SK-N-SH (cell line): Measurements from ENCODE around the gene ECEL1. TPM values are rescaled to one million over a fixed set of nuclear protein-coding genes. Genes with fewer than 3 reads are reported as not detected.

Experiments used
- CTCF ChIA-PET: fragments of 300-600, 350-600 bp; formaldehyde crosslinking; extraction: SDS; loops from one replicate; lab custom pipeline; 2021; lab: Yijun Ruan, JAX
- POLR2A ChIA-PET: fragments of 350-600 bp; sonication (Branson Sonifier 250); formaldehyde crosslinking; extraction: SDS; loops from one replicate; lab custom pipeline; 2020; ENCODE audit warnings: antibody characterized with exemption, inconsistent platforms; lab: Yijun Ruan, JAX
- DNase-seq: peaks from one replicate; pipeline ENCODE4 v3.0.0; 2012
- H2AFZ ChIP-seq: fragments of 200-600 bp; sonication (generic); 2 replicates; pipeline ENCODE4 v1.8.1; 2016; ENCODE audit warnings: antibody characterized with exemption, mild to moderate bottlenecking, low read depth
- H3F3A ChIP-seq: fragments of 200-600 bp; sonication (generic); replicated peaks from 2 replicates; pipeline ENCODE3; 2016; ENCODE audit warnings: antibody characterized with exemption, mild to moderate bottlenecking; ENCODE audit not compliant: insufficient read depth
- H3K27ac ChIP-seq, 2 experiments: fragments of 200-500 bp in 1 of 2; fragments of 200-600 bp in 1 of 2; sonication (Bioruptor generic) in 1 of 2; sonication (generic), shearing (Covaris generic) in 1 of 2; 2 replicates each; pipeline versions ENCODE4 v1.5.1 to v1.6.1; 2014 to 2016; ENCODE audit warnings: low read depth in 2 of 2, inconsistent platforms in 1 of 2, low read length in 1 of 2, mild to moderate bottlenecking in 1 of 2, mixed read lengths in 1 of 2
- H3K27me3 ChIP-seq: fragments of 200-600 bp; sonication (generic), shearing (Covaris generic); 2 replicates; pipeline ENCODE4 v1.6.1; 2016; ENCODE audit warnings: mixed run types; ENCODE audit not compliant: insufficient read depth
- H3K36me3 ChIP-seq, 2 experiments: fragments of 200-500 bp in 1 of 2; fragments of 200-600 bp in 1 of 2; sonication (Bioruptor generic) in 1 of 2; sonication (generic) in 1 of 2; replicated peaks in 1 of 2; 2 replicates each; pipeline versions ENCODE3 to v1.5.1; 2014 to 2016; ENCODE audit warnings: low read length in 1 of 2, mild to moderate bottlenecking in 1 of 2; ENCODE audit not compliant: insufficient read depth in 2 of 2, control insufficient read depth in 1 of 2
- H3K4me1 ChIP-seq, 2 experiments: fragments of 200-500 bp in 1 of 2; fragments of 200-600 bp in 1 of 2; sonication (Bioruptor generic) in 1 of 2; sonication (generic), shearing (Covaris generic) in 1 of 2; 2 replicates each; pipeline versions ENCODE4 v1.5.1 to v1.6.1; 2014 to 2016; ENCODE audit warnings: low read depth in 1 of 2, low read length in 1 of 2, mixed run types in 1 of 2; ENCODE audit not compliant: insufficient read depth in 2 of 2, control insufficient read depth in 1 of 2
- H3K4me2 ChIP-seq: fragments of 200-600 bp; sonication (generic), shearing (Covaris generic); 2 replicates; pipeline ENCODE4 v1.6.1; 2017; ENCODE audit warnings: mixed run types
- H3K4me3 ChIP-seq, 2 experiments: fragments of 200-500 bp in 1 of 2; fragments of 200-600 bp in 1 of 2; sonication (Bioruptor generic) in 1 of 2; sonication (generic), shearing (Covaris generic) in 1 of 2; 2 replicates each; pipeline versions ENCODE4 v1.5.1 to v1.8.1; 2014 to 2016; ENCODE audit warnings: low read depth in 2 of 2, inconsistent platforms in 1 of 2, low read length in 1 of 2, mild to moderate bottlenecking in 1 of 2, mixed read lengths in 1 of 2, moderate library complexity in 1 of 2
- H3K79me2 ChIP-seq: fragments of 200-600 bp; sonication (generic); 2 replicates; pipeline ENCODE4 v1.8.1; 2017; ENCODE audit warnings: mild to moderate bottlenecking; ENCODE audit not compliant: insufficient read depth
- H3K9ac ChIP-seq: fragments of 200-600 bp; sonication (generic); 2 replicates; pipeline ENCODE4 v1.6.1; 2017; ENCODE audit warnings: mixed run types
- H3K9me2 ChIP-seq: fragments of 200-600 bp; sonication (generic); 2 replicates; pipeline ENCODE4 v1.6.1; 2017; ENCODE audit warnings: mixed run types
- H3K9me3 ChIP-seq: fragments of 200-600 bp; sonication (generic); 2 replicates; pipeline ENCODE4 v1.6.1; 2017; ENCODE audit warnings: mixed run types, mild to moderate bottlenecking, moderate library complexity
- H4K20me1 ChIP-seq: fragments of 200-600 bp; sonication (generic); 2 replicates; pipeline ENCODE4 v1.6.1; 2017; ENCODE audit warnings: mild to moderate bottlenecking, mixed run types; ENCODE audit not compliant: insufficient read depth
- FOXM1 ChIP-seq: IDR thresholded peaks from 2 replicates; pipeline ENCODE4 v1.4.0; 2012; ENCODE audit warnings: low read depth, mild to moderate bottlenecking
- NFIC ChIP-seq: IDR thresholded peaks from 2 replicates; pipeline ENCODE4 v1.4.0; 2012; ENCODE audit warnings: borderline replicate concordance
- RAD21 ChIP-seq: IDR thresholded peaks from 2 replicates; pipeline ENCODE4 v1.6.1; 2012; ENCODE audit warnings: mild to moderate bottlenecking, low read length
- TAF1 ChIP-seq: IDR thresholded peaks from 2 replicates; pipeline ENCODE4 v1.6.1; 2012; ENCODE audit warnings: low read depth, mild to moderate bottlenecking, low read length, moderate library complexity, borderline replicate concordance
- WGBS: methylation state at CpG from one replicate; pipeline ENCODE4 v1.1.6; 2017; ENCODE audit warnings: low lambda C conversion rate; 5-methylcytosine and 5-hydroxymethylcytosine counted together
- polyA plus RNA-seq, 3 experiments: library from polyadenylated mRNA; depleted of rRNA; stranded (reverse); fragments of >200 nt; gene quantifications; 2 replicates each; pipeline ENCODE4 v1.2.3, GENCODE V29; 2012
- TF ChIP-seq, protein P1 (sequence below): fragments of 200-600 bp; sonication (generic); IDR thresholded peaks from 2 replicates; pipeline ENCODE4 v1.6.1; 2017; ENCODE audit warnings: antibody characterized with exemption, mild to moderate bottlenecking, moderate library complexity
- TF ChIP-seq, protein P2 (sequence below): IDR thresholded peaks from 2 replicates; pipeline ENCODE4 v1.4.0; 2012; ENCODE audit warnings: low read depth

The ECEL1 gene
- polyA plus RNA-seq, 1 of the 3 experiments (the other 2 are of a cell fraction) = not detected

DNA sequence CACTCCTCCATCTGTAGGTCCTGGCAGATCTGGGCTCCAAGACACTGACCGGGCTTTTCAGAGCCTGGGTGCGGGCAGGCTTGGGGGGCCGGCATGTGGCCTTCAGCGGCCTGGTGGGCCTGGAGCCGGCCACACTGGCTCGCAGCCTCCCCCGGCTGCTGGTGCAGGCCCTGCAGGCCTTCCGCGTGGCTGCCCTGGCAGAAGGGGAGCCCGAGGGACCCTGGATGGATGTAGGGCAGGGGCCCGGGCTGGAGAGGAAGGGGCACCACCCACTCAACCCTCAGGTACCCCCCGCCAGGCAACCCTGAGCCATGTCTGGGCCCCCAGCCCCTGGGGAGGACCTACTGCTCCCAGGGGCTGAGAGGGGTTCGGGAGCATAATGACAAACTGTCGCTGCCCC, 37.6 kb upstream of the ECEL1 start (continued):
- no peak for TF ChIP-seq TAF1

DNA sequence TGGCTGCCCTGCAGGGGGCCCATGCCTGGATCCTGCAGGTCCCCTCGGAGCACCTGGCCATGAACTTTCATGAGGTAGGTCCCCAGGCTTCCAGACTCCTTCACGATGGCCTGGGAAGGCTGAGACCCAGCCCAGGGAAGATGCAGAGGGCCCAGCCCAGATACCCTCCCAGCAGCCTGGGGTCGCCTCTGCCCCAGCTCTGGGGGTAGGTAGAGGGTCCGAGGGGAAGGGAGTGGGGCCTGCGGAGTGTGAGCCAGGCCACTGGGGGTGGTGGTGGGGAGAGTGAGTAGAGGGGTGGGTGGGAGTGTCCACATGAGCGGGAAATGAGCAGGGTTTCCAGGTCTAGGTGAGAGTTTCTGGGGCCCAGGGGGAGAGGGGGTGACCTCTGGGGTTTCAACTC, 37.1 kb upstream of the ECEL1 start:
- Histone ChIP-seq H3K4me2 (no peak overlapping the region), H3K4me1 (peaks cover 0 to 23% of the 10 kb centered on the region in 2 experiments; a peak in 1 of 4 replicates), H3K9me2 (no peaks in the 10 kb centered on the region), H3K4me3 (no peak overlapping the region), H3K27ac (no peak overlapping the region), H3K27me3 (peaks cover 29% of the 10 kb centered on the region), H4K20me1 (no peaks in the 10 kb centered on the region), H3K79me2 (no peaks in the 10 kb centered on the region), H3F3A (no peaks in the 10 kb centered on the region), H3K9me3 (no peaks in the 10 kb centered on the region), H2AFZ (no peak overlapping the region), H3K36me3 (no peaks in the 10 kb centered on the region), H3K9ac (no peak overlapping the region)
- no peak for DNase-seq
- WGBS = 68% methylated on average over 6 of the region's 6 CpGs
- ChIA-PET CTCF (interaction anchor here (0.8 to 9.7 kb wide), 11 partner anchors 9 to 598 kb away, joined by 3 to 196 read pairs (median 6); no protein-coding TSS in a partner anchor), POLR2A (interaction anchor here (1.5 kb wide), 1 partner anchor 26 kb away, joined by 4 read pairs; the partner anchor contains the start of genes EIF4E2 and TIGD1)
- no peak for TF ChIP-seq FOXM1

DNA sequence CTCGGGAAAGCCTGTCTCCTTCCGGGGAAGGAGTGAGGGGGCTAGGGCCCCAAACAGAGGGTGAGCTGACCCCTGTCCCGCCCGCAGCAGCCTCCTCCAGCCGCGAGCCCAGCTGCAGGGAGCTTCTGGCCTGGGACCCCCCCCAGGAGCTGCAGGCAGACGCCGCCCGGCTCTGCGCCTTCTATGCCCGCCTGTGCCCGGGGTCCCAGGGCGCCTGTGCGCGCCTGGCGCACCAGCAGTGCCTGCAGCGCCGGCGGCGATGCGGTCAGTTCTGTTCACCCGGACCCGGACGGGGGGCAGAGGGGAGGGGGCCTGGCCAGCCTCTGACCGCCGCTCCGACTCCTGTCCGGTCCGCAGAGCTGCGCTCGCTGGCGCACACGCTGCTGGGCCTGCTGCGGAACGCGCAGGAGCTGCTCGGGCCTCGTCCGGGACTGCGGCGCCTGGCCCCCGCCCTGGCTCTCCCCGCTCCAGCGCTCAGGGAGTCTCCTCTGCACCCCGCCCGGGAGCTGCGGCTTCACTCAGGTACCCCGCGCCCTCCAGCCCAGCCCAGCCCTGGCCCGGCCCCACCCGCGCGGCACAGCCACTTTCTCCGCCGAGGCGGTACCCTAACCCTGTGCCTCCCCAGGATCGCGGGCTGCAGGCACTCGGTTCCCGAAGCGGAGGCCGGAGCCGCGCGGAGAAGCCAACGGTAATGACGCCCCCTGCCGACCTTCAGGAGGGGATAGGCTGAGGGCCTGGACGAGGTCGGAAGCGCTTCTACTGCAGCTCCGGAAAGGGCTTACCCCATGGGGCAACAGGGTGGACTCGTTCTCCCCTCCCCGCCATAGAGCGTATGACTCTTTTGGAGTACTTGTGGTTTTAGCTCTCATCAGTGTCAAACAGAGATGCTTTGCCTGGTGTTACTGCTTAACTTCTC, 36.3 kb upstream of the ECEL1 start:
- H3K27ac ChIP-seq = no peak overlapping the region
- peaks cover 29% of the 10 kb centered on the region for H3K27me3 ChIP-seq
- ChIA-PET POLR2A (interaction anchor here (1.5 kb wide), 1 partner anchor 26 kb away, joined by 4 read pairs; the partner anchor contains the start of genes EIF4E2 and TIGD1), CTCF (interaction anchor here (0.7 to 9.7 kb wide), 28 partner anchors 8 to 641 kb away, joined by 3 to 196 read pairs (median 5); partner anchors contain the start of genes EIF4E2 and TIGD1)
- H3K4me3 ChIP-seq = peak overlapping the region in 1 of 2 experiments; percentile 40; a peak in 3 of 4 replicates
- H3K36me3 ChIP-seq = no peaks in the 10 kb centered on the region
- TF ChIP-seq, protein P1, sequence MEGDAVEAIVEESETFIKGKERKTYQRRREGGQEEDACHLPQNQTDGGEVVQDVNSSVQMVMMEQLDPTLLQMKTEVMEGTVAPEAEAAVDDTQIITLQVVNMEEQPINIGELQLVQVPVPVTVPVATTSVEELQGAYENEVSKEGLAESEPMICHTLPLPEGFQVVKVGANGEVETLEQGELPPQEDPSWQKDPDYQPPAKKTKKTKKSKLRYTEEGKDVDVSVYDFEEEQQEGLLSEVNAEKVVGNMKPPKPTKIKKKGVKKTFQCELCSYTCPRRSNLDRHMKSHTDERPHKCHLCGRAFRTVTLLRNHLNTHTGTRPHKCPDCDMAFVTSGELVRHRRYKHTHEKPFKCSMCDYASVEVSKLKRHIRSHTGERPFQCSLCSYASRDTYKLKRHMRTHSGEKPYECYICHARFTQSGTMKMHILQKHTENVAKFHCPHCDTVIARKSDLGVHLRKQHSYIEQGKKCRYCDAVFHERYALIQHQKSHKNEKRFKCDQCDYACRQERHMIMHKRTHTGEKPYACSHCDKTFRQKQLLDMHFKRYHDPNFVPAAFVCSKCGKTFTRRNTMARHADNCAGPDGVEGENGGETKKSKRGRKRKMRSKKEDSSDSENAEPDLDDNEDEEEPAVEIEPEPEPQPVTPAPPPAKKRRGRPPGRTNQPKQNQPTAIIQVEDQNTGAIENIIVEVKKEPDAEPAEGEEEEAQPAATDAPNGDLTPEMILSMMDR = peak; percentile 36
- TF ChIP-seq NFIC (no peak), RAD21 (no peak)
- TF ChIP-seq, protein P2, sequence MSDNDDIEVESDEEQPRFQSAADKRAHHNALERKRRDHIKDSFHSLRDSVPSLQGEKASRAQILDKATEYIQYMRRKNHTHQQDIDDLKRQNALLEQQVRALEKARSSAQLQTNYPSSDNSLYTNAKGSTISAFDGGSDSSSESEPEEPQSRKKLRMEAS = no peak
- peak; percentile 87 for DNase-seq
- no peak overlapping the region for H3K9ac ChIP-seq
- no peak overlapping the region for H2AFZ ChIP-seq
- no peaks in the 10 kb centered on the region for H4K20me1 ChIP-seq
- no peaks in the 10 kb centered on the region for H3K9me3 ChIP-seq
- no peaks in the 10 kb centered on the region for H3K79me2 ChIP-seq
- H3K4me1 ChIP-seq = peaks cover 0 to 23% of the 10 kb centered on the region in 2 experiments; a peak in 1 of 4 replicates
- H3F3A ChIP-seq = no peaks in the 10 kb centered on the region
- H3K9me2 ChIP-seq = no peaks in the 10 kb centered on the region
- no CpG with 5 or more reads among the region's 75 CpGs for WGBS
- H3K4me2 ChIP-seq = peak overlapping the region; percentile 76; the same call in 1 of the 2 replicates
